A549 (cell line): ENCODE measurements around the gene CHPF2. TPM values are rescaled to one million over a fixed set of nuclear protein-coding genes. Genes with fewer than 3 reads are reported as not detected.

Source experiments
- ATAC-seq, 2 experiments: fragments of 200-7000 bp in 1 of 2; fragments of >200 bp in 1 of 2; cut with Nextera tagmentation in 1 of 2; cut with Tn5 transposase in 1 of 2; 3 replicates each; pipeline versions ENCODE4 v1.8.0 to v1.9.1; 2018 to 2020; ENCODE audit warnings: mild to moderate bottlenecking in 1 of 2, moderate library complexity in 1 of 2
- CTCF ChIA-PET: fragments of 300-600 bp; sonication (Branson Sonifier 250); formaldehyde crosslinking; extraction: SDS; loops from one replicate; lab custom pipeline; 2021; ENCODE audit warnings: antibody characterized with exemption, inconsistent platforms; lab: Yijun Ruan, JAX
- POLR2A ChIA-PET: fragments of 350-600 bp; formaldehyde crosslinking; extraction: SDS; loops from one replicate; lab custom pipeline; 2021; ENCODE audit warnings: antibody characterized with exemption, inconsistent platforms; lab: Yijun Ruan, JAX
- DNase-seq, 2 experiments: peaks; one replicate each; pipeline versions ENCODE4 v3.0.0 to v3.0.0-alpha.2; 2011 to 2016; ENCODE audit warnings: low read depth in 1 of 2, low spot score in 1 of 2
- FAIRE-seq: peaks from 2 replicates; lab custom pipeline; 2011; peaks lifted over from hg19 to GRCh38; lab: Jason Lieb, UNC
- H3K27ac ChIP-seq, 2 experiments: fragments of >200 bp; sonication (Bioruptor Twin); formaldehyde crosslinking; 3 replicates each; pipeline ENCODE4 v1.5.1; 2016 to 2017
- H3K4me1 ChIP-seq: fragments of >200 bp; sonication (Bioruptor Twin); formaldehyde crosslinking; 3 replicates; pipeline ENCODE4 v1.6.1; 2016
- H3K4me2 ChIP-seq: fragments of >200 bp; sonication (Bioruptor Twin); formaldehyde crosslinking; 3 replicates; pipeline ENCODE4 v1.6.1; 2016
- H3K4me3 ChIP-seq: fragments of >200 bp; sonication (Bioruptor Twin); formaldehyde crosslinking; 3 replicates; pipeline ENCODE4 v1.5.1; 2016
- H3K9me3 ChIP-seq: fragments of >200 bp; sonication (Bioruptor Twin); formaldehyde crosslinking; 3 replicates; pipeline ENCODE4 v1.6.1; 2016
- BCL3 ChIP-seq: fragments of >200 bp; sonication (Bioruptor Twin); formaldehyde crosslinking; IDR thresholded peaks from 3 replicates; pipeline ENCODE4 v1.6.1; 2016
- BHLHE40 ChIP-seq: IDR thresholded peaks from 2 replicates; pipeline ENCODE4 v1.6.1; 2012; ENCODE audit warnings: low read depth, low read length, inconsistent platforms
- CBX2 ChIP-seq: fragments of 200-600 bp; sonication (generic); IDR thresholded peaks from 2 replicates; pipeline ENCODE4 v1.6.1; 2016; ENCODE audit warnings: low read depth, mild to moderate bottlenecking, borderline replicate concordance
- CHD2 ChIP-seq: fragments of 150-350 bp; IDR thresholded peaks from 2 replicates; pipeline ENCODE4 v1.6.1; 2014; ENCODE audit warnings: low read length; ENCODE audit not compliant: partially characterized antibody
- CHD4 ChIP-seq: fragments of 200-600 bp; sonication (generic); IDR thresholded peaks from 2 replicates; pipeline ENCODE4 v1.6.1; 2016; ENCODE audit warnings: antibody characterized with exemption, mild to moderate bottlenecking, borderline replicate concordance
- EHF ChIP-seq: fragments of 250-450 bp; sonication (Bioruptor Pico); IDR thresholded peaks from 2 replicates; pipeline ENCODE4 v1.5.0; 2020; ENCODE audit warnings: mild to moderate bottlenecking
- EHMT2 ChIP-seq: fragments of 200-600 bp; sonication (generic); IDR thresholded peaks from 2 replicates; pipeline ENCODE4 v1.6.1; 2016; ENCODE audit warnings: antibody characterized with exemption, low read depth, mild to moderate bottlenecking, moderate library complexity
- EP300 ChIP-seq, 2 experiments: fragments of >200 bp; sonication (Bioruptor Twin); formaldehyde crosslinking; IDR thresholded peaks; 2 replicates in 1 of 2; 3 replicates in 1 of 2; pipeline ENCODE4 v1.6.1; 2016 to 2017
- FOSL2 ChIP-seq, 2 experiments: fragments of 450-650 bp in 1 of 2; fragments of >200 bp in 1 of 2; sonication (Bioruptor Twin) in 1 of 2; formaldehyde crosslinking; IDR thresholded peaks; 2 replicates each; pipeline versions ENCODE4 v1.5.0 to v1.6.1; 2016 to 2020; ENCODE audit warnings: mild to moderate bottlenecking in 1 of 2, moderate library complexity in 1 of 2
- HES2 ChIP-seq: fragments of >200 bp; sonication (Bioruptor Twin); formaldehyde crosslinking; IDR thresholded peaks from 2 replicates; pipeline ENCODE4 v1.6.1; 2016
- HOXB13 ChIP-seq: fragments of 250-450 bp; sonication (Bioruptor Pico); IDR thresholded peaks from 2 replicates; pipeline ENCODE4 v1.5.0; 2020; ENCODE audit warnings: low read depth, mild to moderate bottlenecking, moderate library complexity
- HOXB5 ChIP-seq: fragments of 250-450 bp; sonication (Bioruptor Pico); IDR thresholded peaks from 2 replicates; pipeline ENCODE4 v1.5.0; 2020; ENCODE audit warnings: mild to moderate bottlenecking, moderate library complexity
- MAZ ChIP-seq: fragments of 150-350 bp; IDR thresholded peaks from 2 replicates; pipeline ENCODE4 v1.6.1; 2014; ENCODE audit warnings: antibody characterized with exemption, low read depth, low read length, borderline replicate concordance
- NPAS2 ChIP-seq: fragments of 250-450 bp; sonication (Bioruptor Pico); IDR thresholded peaks from 2 replicates; pipeline ENCODE4 v1.8.0; 2022; ENCODE audit warnings: mild to moderate bottlenecking, moderate library complexity, borderline replicate concordance
- NR3C1 ChIP-seq: fragments of >200 bp; sonication (Bioruptor Twin); formaldehyde crosslinking; IDR thresholded peaks from 3 replicates; pipeline ENCODE4 v1.6.1; 2017
- POLR2A ChIP-seq: IDR thresholded peaks from 2 replicates; pipeline ENCODE4 v1.6.1; 2012; ENCODE audit warnings: mild to moderate bottlenecking, low read length
- POLR2AphosphoS2 ChIP-seq: conservative IDR thresholded peaks from 2 replicates; pipeline ENCODE4 v1.6.1; 2012; ENCODE audit warnings: low read length, improper control_type of control experiment, inconsistent platforms
- RCOR1 ChIP-seq: fragments of 150-350 bp; IDR thresholded peaks from 2 replicates; pipeline ENCODE4 v1.6.1; 2014; ENCODE audit warnings: antibody characterized with exemption, low read length, low read depth
- REST ChIP-seq: fragments of 200-600 bp; sonication (generic); IDR thresholded peaks from 2 replicates; pipeline ENCODE4 v1.6.1; 2016; ENCODE audit warnings: antibody characterized with exemption, mild to moderate bottlenecking, moderate library complexity
- RNF2 ChIP-seq: fragments of 200-600 bp; sonication (generic); IDR thresholded peaks from 2 replicates; pipeline ENCODE4 v1.6.1; 2016; ENCODE audit warnings: low read depth, mild to moderate bottlenecking, antibody characterized with exemption, moderate library complexity, borderline replicate concordance
- SMC3 ChIP-seq: fragments of >200 bp; sonication (Bioruptor Twin); formaldehyde crosslinking; IDR thresholded peaks from 3 replicates; pipeline ENCODE4 v1.6.1; 2018; ENCODE audit warnings: inconsistent platforms
- TP53 ChIP-seq: fragments of 250-450 bp; sonication (Bioruptor Pico); IDR thresholded peaks from 2 replicates; pipeline ENCODE4 v1.5.0; 2021; ENCODE audit warnings: mild to moderate bottlenecking, moderate library complexity
- ZSCAN20 ChIP-seq: fragments of 250-450 bp; sonication (Bioruptor Pico); IDR thresholded peaks from 2 replicates; pipeline ENCODE4 v1.8.0; 2022; ENCODE audit warnings: mild to moderate bottlenecking, moderate library complexity
- WGBS: methylation state at CpG from one replicate; pipeline ENCODE4 v1.1.6; 2017; ENCODE audit errors: missing lambda C conversion rate; 5-methylcytosine and 5-hydroxymethylcytosine counted together
- polyA plus RNA-seq, 4 experiments: library from polyadenylated mRNA; depleted of rRNA in 3 of 4; stranded (reverse); fragments of >200 nt; fragmentation: RNase III in 1 of 4; extraction: RNeasy Plus Mini Kit Qiagen cat#74134 plus additional on column Dnase treatment in 1 of 4; gene quantifications; 2 replicates in 3 of 4; 3 replicates in 1 of 4; pipeline ENCODE4 v1.2.3, GENCODE V29; 2011 to 2017

CHPF2 gene
- polyA plus RNA-seq, 2 of the 4 experiments (the other 2 are of a cell fraction), result 14.9 to 29.6 TPM

GRCh38 chr7:151192002-151192539, 40.2 kb upstream of the CHPF2 start:
- H3K4me1 ChIP-seq, result no peaks in the 10 kb centered on the region
- H3K4me2 ChIP-seq, result no peak overlapping the region
- DNase-seq (no peak), FAIRE-seq (no peak), ATAC-seq (no peak)
- 87% methylated on average over 20 of the region's 23 CpGs for WGBS
- ChIA-PET POLR2A (no interaction called here), CTCF (interaction anchor here (1.1 to 2.0 kb wide), 4 partner anchors 15 to 24 kb away, joined by 3 to 5 read pairs (median 4); partner anchors contain the start of gene GBX1)
- H3K27ac ChIP-seq, result no peak overlapping the region
- no peak overlapping the region for H3K4me3 ChIP-seq
- H3K9me3 ChIP-seq, result no peaks in the 10 kb centered on the region
- no peak for TF ChIP-seq ZSCAN20 (CRISPR knock-in tag)
- no peak for TF ChIP-seq TP53 (CRISPR knock-in tag)
- TF ChIP-seq BHLHE40, result no peak
- no peak for TF ChIP-seq EP300 (IDR thresholded peaks at IDR 0.05)
- no peak for TF ChIP-seq NR3C1
- no peak for TF ChIP-seq HOXB5 (CRISPR knock-in tag)
- no peak for TF ChIP-seq POLR2A
- TF ChIP-seq EHMT2, result no peak
- no peak for TF ChIP-seq HOXB13 (CRISPR knock-in tag)
- no peak for TF ChIP-seq BCL3
- TF ChIP-seq CHD4, result no peak
- no peak for TF ChIP-seq NPAS2
- no peak for TF ChIP-seq EHF (CRISPR knock-in tag)
- TF ChIP-seq REST, result no peak

GRCh38 chr7:151193203-151193978, 38.9 kb upstream of the CHPF2 start:
- ChIA-PET CTCF (interaction anchor here (1.4 kb wide), 1 partner anchor 69 kb away, joined by 4 read pairs; no protein-coding TSS in a partner anchor), POLR2A (no interaction called here)
- H3K9me3 ChIP-seq, result no peaks in the 10 kb centered on the region
- no peaks in the 10 kb centered on the region for H3K4me1 ChIP-seq
- TF ChIP-seq HES2 (no peak), EP300 (IDR thresholded peaks at IDR 0.05) (no peak), FOSL2 (IDR thresholded peaks at IDR 0.05) (no peak), FOSL2 (CRISPR knock-in tag; IDR thresholded peaks at IDR 0.05) (no peak), POLR2AphosphoS2 (no peak), SMC3 (no peak), EHMT2 (no peak), RNF2 (no peak), RCOR1 (no peak), CBX2 (no peak), BCL3 (no peak), CHD4 (no peak), MAZ (no peak), CHD2 (no peak)
- ATAC-seq (no peak), DNase-seq (no peak), FAIRE-seq (no peak)
- H3K27ac ChIP-seq, result no peak overlapping the region
- WGBS, result 70% methylated on average over 13 of the region's 14 CpGs
- H3K4me2 ChIP-seq, result no peak overlapping the region
- H3K4me3 ChIP-seq, result no peak overlapping the region
